ENCODE results near the gene SDHB.
A peak's percentile ranks its signal among the peaks of the same experiment; 100 is the strongest.

- TF ChIP-seq CTCF (IDR thresholded peaks at IDR 0.05) (peak; percentile 90), SIN3A (IDR thresholded peaks at IDR 0.05; ENCODE audit: borderline replicate concordance, insufficient read depth, low read depth, low read length) (no peak), POLR2AphosphoS5 (IDR thresholded peaks at IDR 0.05; ENCODE audit: low read depth, low read length) (no peak)
Measured at GRCh38 chr1:17059391-17060305, 5.8 kb upstream of the SDHB start.
